ENCODE measurements around the gene PBRM1. TPM values are rescaled to one million over a fixed set of nuclear protein-coding genes. Genes with fewer than 3 reads are reported as not detected.

PBRM1 gene
- total and polyA plus RNA-seq, 7 donors, result 8.4 to 94.2 (median 82.8) TPM

DNA sequence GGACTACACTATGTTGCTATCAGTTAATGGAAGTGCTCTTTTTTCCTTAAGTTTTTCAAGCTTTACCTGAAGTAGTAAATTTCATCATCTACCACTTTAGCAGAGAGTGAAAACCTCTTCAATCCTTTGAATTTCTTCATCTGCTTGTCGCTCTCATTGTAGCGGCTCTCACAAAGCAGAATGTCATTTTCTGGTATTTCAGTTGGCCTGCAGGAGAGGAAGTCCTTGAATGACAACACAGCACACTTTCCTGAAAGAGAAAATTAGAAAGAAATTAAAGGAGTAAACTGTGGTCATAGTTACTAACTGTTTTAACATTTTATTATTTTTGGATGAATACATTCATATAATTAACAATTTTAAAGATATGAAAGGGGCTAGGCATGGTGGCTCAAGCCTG lies 121.7 kb downstream of the PBRM1 start:
- H3K4me1 ChIP-seq, result peaks cover 0 to 3% (median 0%) of the 10 kb centered on the region in 4 donors
- DNase-seq, result no peak
- H3K4me3 ChIP-seq, result no peak overlapping the region
- 95 to 99% methylated on average over 2 of the region's 2 CpGs for WGBS, 2 donors
- intact Hi-C loops (cut with DNase I), result no loop called here
- no peaks in the 10 kb centered on the region for H3K27me3 ChIP-seq
- H3K27ac ChIP-seq, result no peak overlapping the region
- peaks cover 0 to 79% (median 29%) of the 10 kb centered on the region in 4 donors for H3K36me3 ChIP-seq
- H3K9me3 ChIP-seq, result no peaks in the 10 kb centered on the region
- no peak for TF ChIP-seq POLR2A (IDR thresholded peaks at IDR 0.05)
- TF ChIP-seq, protein P1, sequence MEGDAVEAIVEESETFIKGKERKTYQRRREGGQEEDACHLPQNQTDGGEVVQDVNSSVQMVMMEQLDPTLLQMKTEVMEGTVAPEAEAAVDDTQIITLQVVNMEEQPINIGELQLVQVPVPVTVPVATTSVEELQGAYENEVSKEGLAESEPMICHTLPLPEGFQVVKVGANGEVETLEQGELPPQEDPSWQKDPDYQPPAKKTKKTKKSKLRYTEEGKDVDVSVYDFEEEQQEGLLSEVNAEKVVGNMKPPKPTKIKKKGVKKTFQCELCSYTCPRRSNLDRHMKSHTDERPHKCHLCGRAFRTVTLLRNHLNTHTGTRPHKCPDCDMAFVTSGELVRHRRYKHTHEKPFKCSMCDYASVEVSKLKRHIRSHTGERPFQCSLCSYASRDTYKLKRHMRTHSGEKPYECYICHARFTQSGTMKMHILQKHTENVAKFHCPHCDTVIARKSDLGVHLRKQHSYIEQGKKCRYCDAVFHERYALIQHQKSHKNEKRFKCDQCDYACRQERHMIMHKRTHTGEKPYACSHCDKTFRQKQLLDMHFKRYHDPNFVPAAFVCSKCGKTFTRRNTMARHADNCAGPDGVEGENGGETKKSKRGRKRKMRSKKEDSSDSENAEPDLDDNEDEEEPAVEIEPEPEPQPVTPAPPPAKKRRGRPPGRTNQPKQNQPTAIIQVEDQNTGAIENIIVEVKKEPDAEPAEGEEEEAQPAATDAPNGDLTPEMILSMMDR (IDR thresholded peaks at IDR 0.05), result no peak
- TF ChIP-seq POLR2AphosphoS5 (IDR thresholded peaks at IDR 0.05), result no peak
- TF ChIP-seq EP300 (IDR thresholded peaks at IDR 0.05), result no peak

DNA sequence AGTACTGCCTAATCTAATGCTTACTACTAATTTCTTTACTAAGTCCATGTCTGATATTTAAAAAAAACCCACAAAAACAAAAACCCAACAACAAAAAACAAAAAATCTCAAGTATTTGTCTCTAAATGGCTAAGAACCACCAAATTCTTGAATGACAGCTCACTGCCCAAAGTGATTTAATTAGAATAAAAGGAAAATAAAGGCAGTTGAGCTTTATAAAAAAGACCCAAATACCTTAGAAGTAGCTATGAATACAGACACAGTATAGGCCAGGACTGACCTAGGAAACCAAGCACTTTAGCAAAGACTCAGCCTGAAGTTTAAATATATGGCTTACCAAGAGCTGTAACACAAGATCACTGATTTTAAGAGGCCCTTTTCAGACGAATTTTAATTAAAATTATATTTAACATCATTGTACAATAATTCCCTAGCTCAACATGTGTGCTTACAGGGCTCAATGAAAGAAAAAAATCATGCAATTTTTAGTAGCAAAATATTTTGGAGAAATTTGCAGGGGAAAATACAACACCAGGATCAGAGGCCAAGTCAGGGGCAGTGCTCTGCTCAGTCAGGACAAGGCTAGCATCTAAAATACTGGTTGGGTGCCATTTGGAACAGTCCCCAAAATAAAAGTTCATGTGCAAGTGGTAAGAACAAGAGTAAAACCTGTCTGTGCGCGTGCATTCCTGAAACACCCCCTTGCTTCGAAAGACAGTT lies 124.5 kb downstream of the PBRM1 start:
- H3K4me1 ChIP-seq, result peaks cover 0 to 16% (median 11%) of the 10 kb centered on the region in 4 donors
- no peak for TF ChIP-seq POLR2AphosphoS5 (IDR thresholded peaks at IDR 0.05)
- TF ChIP-seq, protein P1 (IDR thresholded peaks at IDR 0.05), result no peak
- no peak for TF ChIP-seq EP300 (IDR thresholded peaks at IDR 0.05)
- TF ChIP-seq POLR2A (IDR thresholded peaks at IDR 0.05), result no peak
- peaks cover 0 to 81% (median 36%) of the 10 kb centered on the region in 4 donors for H3K36me3 ChIP-seq
- no peaks in the 10 kb centered on the region for H3K9me3 ChIP-seq
- WGBS, 2 donors, result 77 to 85% methylated on average over 4 of the region's 4 CpGs
- DNase-seq, result no peak
- H3K27me3 ChIP-seq, result no peaks in the 10 kb centered on the region
- intact Hi-C loops (cut with DNase I), result no loop called here
- H3K27ac ChIP-seq, result no peak overlapping the region
- no peak overlapping the region for H3K4me3 ChIP-seq

DNA sequence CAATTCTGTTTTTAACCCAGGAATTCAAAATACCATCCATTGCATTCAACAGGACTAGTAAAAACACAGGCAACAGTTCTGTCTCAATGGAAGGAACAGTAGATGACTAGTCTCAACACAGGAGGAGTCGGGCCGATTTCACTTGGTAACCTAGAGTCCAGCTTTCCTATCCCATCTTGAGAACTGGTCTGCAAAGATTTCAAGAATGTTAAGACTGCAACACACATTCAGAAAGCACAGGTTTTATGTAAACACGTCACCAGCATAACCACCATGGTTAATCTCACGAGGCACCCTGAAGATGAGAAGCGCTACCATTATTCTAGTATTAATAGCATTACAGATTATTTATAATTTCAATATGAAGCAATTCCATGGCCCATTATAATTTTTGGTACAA lies 127.3 kb downstream of the PBRM1 start:
- H3K4me3 ChIP-seq, result no peak overlapping the region
- DNase-seq, result no peak
- no peaks in the 10 kb centered on the region for H3K9me3 ChIP-seq
- WGBS, 2 donors, result 93 to 98% methylated on average over 5 of the region's 5 CpGs
- peaks cover 0 to 16% (median 11%) of the 10 kb centered on the region in 4 donors for H3K4me1 ChIP-seq
- TF ChIP-seq EP300 (IDR thresholded peaks at IDR 0.05) (no peak), POLR2A (IDR thresholded peaks at IDR 0.05) (no peak)
- no peaks in the 10 kb centered on the region for H3K27me3 ChIP-seq
- peak overlapping the region in 1 of 4 donors; percentile 42 for H3K27ac ChIP-seq
- H3K36me3 ChIP-seq, result peaks cover 0 to 76% (median 37%) of the 10 kb centered on the region in 4 donors
- intact Hi-C loops (cut with DNase I), result no loop called here

DNA sequence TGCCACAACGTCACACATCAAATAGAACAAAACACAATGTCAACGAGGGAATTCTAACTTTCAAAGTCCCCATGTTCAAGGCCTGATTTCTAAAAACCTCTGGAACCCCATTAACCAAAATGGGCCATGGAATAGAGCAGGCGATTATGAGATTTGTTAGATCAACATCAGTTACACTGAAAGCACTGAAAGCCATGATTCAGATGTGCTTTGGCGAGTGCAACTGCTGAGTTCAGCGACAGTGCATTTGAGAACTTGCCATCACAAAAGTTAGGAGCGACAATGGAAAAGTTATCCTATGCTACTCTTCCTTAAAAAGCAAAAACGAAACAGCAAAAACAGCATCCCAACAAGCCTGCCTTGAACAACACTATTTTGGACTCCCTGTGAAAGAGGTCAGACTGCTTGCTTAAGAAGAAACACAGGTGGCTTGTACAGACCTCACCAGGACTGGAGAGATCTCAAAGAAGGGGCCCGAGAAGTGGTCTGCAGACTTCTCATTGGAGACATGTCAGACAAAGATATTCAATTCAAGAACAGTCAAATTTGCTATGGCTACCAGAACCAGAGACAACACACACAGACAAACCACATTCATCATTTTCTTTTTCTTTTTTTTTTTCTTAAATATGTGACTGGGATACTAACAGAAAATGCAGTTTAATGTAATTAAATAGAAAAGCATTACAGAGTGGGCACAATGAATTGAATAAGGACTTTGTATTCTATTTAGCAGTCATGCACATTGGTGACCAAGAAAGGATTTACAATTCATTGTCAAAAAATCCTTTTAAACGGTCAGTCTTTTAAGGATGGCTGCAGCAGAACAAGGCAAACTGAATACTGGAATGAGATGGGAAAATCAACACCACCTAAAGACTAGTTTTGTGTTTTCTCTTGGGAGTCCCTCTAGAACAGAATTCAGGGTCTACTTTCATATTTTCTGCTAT lies 128.4 kb downstream of the PBRM1 start:
- no peak overlapping the region for H3K27ac ChIP-seq
- WGBS, 2 donors, result 88 to 91% methylated on average over 9 of the region's 9 CpGs
- no peak for DNase-seq
- H3K36me3 ChIP-seq, result peaks cover 0 to 73% (median 32%) of the 10 kb centered on the region in 4 donors
- peaks cover 0 to 16% (median 11%) of the 10 kb centered on the region in 4 donors for H3K4me1 ChIP-seq
- no peaks in the 10 kb centered on the region for H3K9me3 ChIP-seq
- H3K4me3 ChIP-seq, result no peak overlapping the region
- intact Hi-C loops (cut with DNase I), result no loop called here
- H3K27me3 ChIP-seq, result no peaks in the 10 kb centered on the region
- TF ChIP-seq POLR2AphosphoS5 (IDR thresholded peaks at IDR 0.05) (no peak), POLR2A (IDR thresholded peaks at IDR 0.05) (no peak), EP300 (IDR thresholded peaks at IDR 0.05) (no peak)
- TF ChIP-seq, protein P1 (IDR thresholded peaks at IDR 0.05), result no peak

DNA sequence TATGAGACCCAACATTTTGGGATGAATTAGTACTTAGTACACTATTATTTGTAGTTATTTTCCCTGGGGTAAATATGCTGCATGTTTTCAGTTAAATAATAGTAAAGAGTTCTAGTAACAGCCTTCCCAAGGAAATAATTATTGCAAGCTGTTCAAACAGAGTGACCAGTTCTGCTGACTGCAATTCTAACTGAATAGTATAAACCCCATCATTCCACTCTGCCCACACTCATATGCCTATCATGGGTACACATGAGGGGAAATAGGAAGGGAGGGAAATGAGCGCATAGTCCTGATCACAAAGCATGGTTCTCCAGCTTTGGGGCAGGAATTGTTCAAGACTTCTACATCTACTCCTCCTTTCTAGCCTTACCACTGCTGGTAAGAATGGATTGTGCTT lies 130.7 kb downstream of the PBRM1 start:
- Histone ChIP-seq H3K27me3 (no peaks in the 10 kb centered on the region), H3K4me1 (peaks cover 0 to 16% (median 11%) of the 10 kb centered on the region in 4 donors), H3K9me3 (no peaks in the 10 kb centered on the region), H3K36me3 (peaks cover 0 to 73% (median 34%) of the 10 kb centered on the region in 4 donors), H3K4me3 (no peak overlapping the region), H3K27ac (no peak overlapping the region)
- no peak for DNase-seq
- intact Hi-C loops (cut with DNase I), result no loop called here
- WGBS, 2 donors, result 100% methylated on average over 1 of the region's 1 CpG
- TF ChIP-seq POLR2A (IDR thresholded peaks at IDR 0.05) (no peak), POLR2AphosphoS5 (IDR thresholded peaks at IDR 0.05) (no peak), EP300 (IDR thresholded peaks at IDR 0.05) (no peak)
- TF ChIP-seq, protein P1 (IDR thresholded peaks at IDR 0.05), result no peak
